Measurements from ENCODE around the gene NOTCH4.
A peak's percentile ranks its signal among the peaks of the same experiment; 100 is the strongest.

Gene NOTCH4

GRCh38 chr6:32168350-32168749, 55.5 kb downstream of the NOTCH4 start:
- H3K36me3 ChIP-seq: peaks cover 57% of the 10 kb centered on the region
- no peak overlapping the region for H3K4me3 ChIP-seq (ENCODE audit: low read depth, low read length)
- no peak for DNase-seq
- H3K27me3 ChIP-seq (ENCODE audit: insufficient read depth, low read depth, severe bottlenecking): no peaks in the 10 kb centered on the region
- peak overlapping the region; percentile 81 for H3K27ac ChIP-seq
- TF ChIP-seq CTCF (IDR thresholded peaks at IDR 0.05; ENCODE audit: low read depth, low read length): no peak
- H3K9me3 ChIP-seq (ENCODE audit: severe bottlenecking): no peaks in the 10 kb centered on the region

- DNase-seq: peak; percentile 83
- no peaks in the 10 kb centered on the region for H3K9me3 ChIP-seq (ENCODE audit: severe bottlenecking)
- H3K27me3 ChIP-seq (ENCODE audit: insufficient read depth, low read depth, severe bottlenecking): no peaks in the 10 kb centered on the region
- TF ChIP-seq CTCF (IDR thresholded peaks at IDR 0.05; ENCODE audit: low read depth, low read length): no peak
- H3K4me3 ChIP-seq (ENCODE audit: low read depth, low read length): no peak overlapping the region
- H3K36me3 ChIP-seq: peaks cover 57% of the 10 kb centered on the region
- peak overlapping the region; percentile 81 for H3K27ac ChIP-seq
Observed at GRCh38 chr6:32167761-32168262, 56.1 kb downstream of the NOTCH4 start.

- Histone ChIP-seq H3K9me3 (ENCODE audit: severe bottlenecking) (no peaks in the 10 kb centered on the region), H3K4me3 (ENCODE audit: low read depth, low read length) (no peak overlapping the region), H3K27me3 (ENCODE audit: insufficient read depth, low read depth, severe bottlenecking) (no peaks in the 10 kb centered on the region), H3K36me3 (peaks cover 62% of the 10 kb centered on the region), H3K27ac (peak overlapping the region; percentile 81)
- no peak for TF ChIP-seq CTCF (IDR thresholded peaks at IDR 0.05; ENCODE audit: low read depth, low read length)
- DNase-seq: no peak
Observed at GRCh38 chr6:32167154-32167760, 56.6 kb downstream of the NOTCH4 start.

- Histone ChIP-seq H3K36me3 (peaks cover 65% of the 10 kb centered on the region), H3K27ac (peak overlapping the region; percentile 12; the same call in 1 of the 2 replicates), H3K9me3 (ENCODE audit: severe bottlenecking) (no peaks in the 10 kb centered on the region), H3K27me3 (ENCODE audit: insufficient read depth, low read depth, severe bottlenecking) (no peaks in the 10 kb centered on the region), H3K4me3 (ENCODE audit: low read depth, low read length) (no peak overlapping the region)
- TF ChIP-seq CTCF (IDR thresholded peaks at IDR 0.05; ENCODE audit: low read depth, low read length): peak; percentile 68
- peak; percentile 67 for DNase-seq
Observed at GRCh38 chr6:32166411-32167061, 57.3 kb downstream of the NOTCH4 start.

GRCh38 chr6:32164295-32164694, 59.6 kb downstream of the NOTCH4 start, which contains the start of gene EGFL8:
EGFL8 (plus strand) TSS chr6:32164595; CDS start chr6:32166166, 1,571 bp downstream.
- no peak within 1 kb of the TSS for H3K27ac ChIP-seq
- no peak for TF ChIP-seq CTCF (IDR thresholded peaks at IDR 0.05; ENCODE audit: low read depth, low read length)
- H3K4me3 ChIP-seq (ENCODE audit: low read depth, low read length): no peak within 1 kb of the TSS
- DNase-seq: no peak
- no peaks in the 10 kb centered on the region for H3K9me3 ChIP-seq (ENCODE audit: severe bottlenecking)
- H3K36me3 ChIP-seq: peaks cover 50% of the 10 kb centered on the region
- H3K27me3 ChIP-seq (ENCODE audit: insufficient read depth, low read depth, severe bottlenecking): no peaks in the 10 kb centered on the region

All from WERI-Rb-1 (cell line).